Cardiac muscle cell (in vitro differentiated cells and primary cell): ENCODE measurements around the gene RAP1GDS1. TPM values are rescaled to one million over a fixed set of nuclear protein-coding genes. Genes with fewer than 3 reads are reported as not detected.

Experiments
- DNase-seq, 2 donors: peaks; one replicate each; pipeline versions ENCODE4 v3.0.0 to v3.0.0-alpha.2; 2010 to 2017; ENCODE audit warnings: low read depth in 1 of 2, low spot score in 1 of 2
- H3K27ac ChIP-seq: fragments of 200-600 bp; sonication (generic); 2 replicates; pipeline ENCODE4 v1.5.1; 2016
- H3K27me3 ChIP-seq: fragments of 200-600 bp; sonication (generic); 2 replicates; pipeline ENCODE4 v1.6.0; 2016; ENCODE audit warnings: control low read depth
- H3K36me3 ChIP-seq: fragments of 200-600 bp; sonication (generic); 2 replicates; pipeline ENCODE4 v1.5.1; 2016; ENCODE audit warnings: control low read depth
- H3K4me1 ChIP-seq: fragments of 200-600 bp; sonication (generic); 2 replicates; pipeline ENCODE4 v1.8.1; 2017; ENCODE audit warnings: low read depth, mild to moderate bottlenecking, mixed run types
- H3K4me3 ChIP-seq: fragments of 200-600 bp; sonication (generic); 2 replicates; pipeline ENCODE4 v1.5.1; 2016; ENCODE audit warnings: mild to moderate bottlenecking
- H3K9me3 ChIP-seq: fragments of 200-600 bp; sonication (generic); 2 replicates; pipeline ENCODE4 v1.5.1; 2017; ENCODE audit warnings: low read depth, mild to moderate bottlenecking, control low read depth
- CTCF ChIP-seq: IDR thresholded peaks from 2 replicates; pipeline ENCODE4 v1.5.1; 2012; ENCODE audit warnings: low read depth, mild to moderate bottlenecking, low read length
- polyA plus RNA-seq: library from polyadenylated mRNA; unstranded; fragments of >200 nt; fragmentation: Nextera tagmentation; extraction: Ambion mirVana; gene quantifications from 2 replicates; pipeline ENCODE4 v1.2.1, GENCODE V29; 2016
- total RNA-seq: library from RNA; depleted of rRNA; stranded (reverse); fragments of >200 nt; gene quantifications from 2 replicates; pipeline ENCODE4 v1.2.3, GENCODE V29; 2016

RAP1GDS1 gene
- total and polyA plus RNA-seq, 2 experiments from 2014 or later: 34.8 to 42.8 TPM

- TF ChIP-seq CTCF: no peak
- no peaks in the 10 kb centered on the region for H3K36me3 ChIP-seq
- no peak overlapping the region for H3K4me3 ChIP-seq
- H3K27me3 ChIP-seq: no peaks in the 10 kb centered on the region
- DNase-seq: no peak
- no peaks in the 10 kb centered on the region for H3K4me1 ChIP-seq
- no peak overlapping the region for H3K27ac ChIP-seq
- no peaks in the 10 kb centered on the region for H3K9me3 ChIP-seq
Observed at GRCh38 chr4:98462487-98462886, 201.3 kb downstream of the RAP1GDS1 start.

- no peak overlapping the region for H3K4me3 ChIP-seq
- H3K27ac ChIP-seq: no peak overlapping the region
- no peaks in the 10 kb centered on the region for H3K36me3 ChIP-seq
- H3K9me3 ChIP-seq: no peaks in the 10 kb centered on the region
- no peaks in the 10 kb centered on the region for H3K27me3 ChIP-seq
- H3K4me1 ChIP-seq: no peaks in the 10 kb centered on the region
- no peak for DNase-seq
- no peak for TF ChIP-seq CTCF
Observed at GRCh38 chr4:98466868-98467599, 205.8 kb downstream of the RAP1GDS1 start.

- Histone ChIP-seq H3K27ac (no peak overlapping the region), H3K36me3 (no peaks in the 10 kb centered on the region), H3K9me3 (no peaks in the 10 kb centered on the region), H3K4me3 (peak overlapping the region; percentile 29), H3K4me1 (no peaks in the 10 kb centered on the region), H3K27me3 (no peaks in the 10 kb centered on the region)
- peak; percentile 78 for TF ChIP-seq CTCF
- peak; percentile 89 to 97 for DNase-seq
Observed at GRCh38 chr4:98467627-98468072, 206.5 kb downstream of the RAP1GDS1 start.

GRCh38 chr4:98468709-98469108 is 207.5 kb downstream of the RAP1GDS1 start:
- H3K4me1 ChIP-seq: no peaks in the 10 kb centered on the region
- no peak overlapping the region for H3K27ac ChIP-seq
- no peaks in the 10 kb centered on the region for H3K27me3 ChIP-seq
- H3K9me3 ChIP-seq: no peaks in the 10 kb centered on the region
- no peak overlapping the region for H3K4me3 ChIP-seq
- peak in 1 of 2 donors; percentile 78 for DNase-seq
- H3K36me3 ChIP-seq: no peaks in the 10 kb centered on the region
- TF ChIP-seq CTCF: no peak

- H3K27me3 ChIP-seq: no peaks in the 10 kb centered on the region
- DNase-seq: no peak
- no peak overlapping the region for H3K4me3 ChIP-seq
- no peaks in the 10 kb centered on the region for H3K9me3 ChIP-seq
- no peak overlapping the region for H3K27ac ChIP-seq
- no peak for TF ChIP-seq CTCF
- no peaks in the 10 kb centered on the region for H3K4me1 ChIP-seq
- H3K36me3 ChIP-seq: no peaks in the 10 kb centered on the region
Observed at GRCh38 chr4:98469771-98470170, 208.6 kb downstream of the RAP1GDS1 start.
